Measurements from ENCODE around the gene TNFSF8.

Gene TNFSF8

GRCh38 chr9:114930056-114930812 lies at the start of gene TNFSF8:
TSS of gene TNFSF8 (minus strand) at chr9:114930591. CDS start at chr9:114930303, 288 bp downstream.
- peak; percentile 61 for DNase-seq (ENCODE audit: low read depth)

GRCh38 chr9:114973216-114973615 lies 42.8 kb upstream of the TNFSF8 start:
- no peak for DNase-seq (ENCODE audit: low read depth)

GRCh38 chr9:114972510-114973136 lies 42.2 kb upstream of the TNFSF8 start:
- DNase-seq (ENCODE audit: low read depth): no peak

GRCh38 chr9:114969269-114969668 lies 38.9 kb upstream of the TNFSF8 start:
- DNase-seq (ENCODE audit: low read depth): no peak

- DNase-seq (ENCODE audit: low read depth): no peak
Observed at GRCh38 chr9:114968671-114969070, 38.3 kb upstream of the TNFSF8 start.

GRCh38 chr9:114965564-114965963 lies 35.2 kb upstream of the TNFSF8 start:
- DNase-seq (ENCODE audit: low read depth): no peak

GRCh38 chr9:114962809-114963208 lies 32.4 kb upstream of the TNFSF8 start:
- DNase-seq (ENCODE audit: low read depth): no peak

- no peak for DNase-seq (ENCODE audit: low read depth)
Observed at GRCh38 chr9:114960276-114960675, 29.9 kb upstream of the TNFSF8 start.

- DNase-seq (ENCODE audit: low read depth): no peak
Observed at GRCh38 chr9:114958844-114959235, 28.4 kb upstream of the TNFSF8 start.

GRCh38 chr9:114958021-114958843 lies 27.8 kb upstream of the TNFSF8 start:
- peak; percentile 45 for DNase-seq (ENCODE audit: low read depth)

GRCh38 chr9:114957558-114957957 lies 27.2 kb upstream of the TNFSF8 start:
- DNase-seq (ENCODE audit: low read depth): no peak

GRCh38 chr9:114954956-114955582 lies 24.7 kb upstream of the TNFSF8 start:
- DNase-seq (ENCODE audit: low read depth): no peak

GRCh38 chr9:114953959-114954358 lies 23.6 kb upstream of the TNFSF8 start:
- DNase-seq (ENCODE audit: low read depth): no peak

- no peak for DNase-seq (ENCODE audit: low read depth)
Observed at GRCh38 chr9:114953046-114953445, 22.7 kb upstream of the TNFSF8 start.

- no peak for DNase-seq (ENCODE audit: low read depth)
Observed at GRCh38 chr9:114950761-114951160, 20.4 kb upstream of the TNFSF8 start.

- no peak for DNase-seq (ENCODE audit: low read depth)
Observed at GRCh38 chr9:114947058-114947457, 16.7 kb upstream of the TNFSF8 start.

- no peak for DNase-seq (ENCODE audit: low read depth)
Observed at GRCh38 chr9:114945616-114946412, 15.4 kb upstream of the TNFSF8 start.

GRCh38 chr9:114941376-114941775 lies 11.0 kb upstream of the TNFSF8 start:
- no peak for DNase-seq (ENCODE audit: low read depth)

- DNase-seq (ENCODE audit: low read depth): no peak
Observed at GRCh38 chr9:114938687-114939575, 8.5 kb upstream of the TNFSF8 start.

- DNase-seq (ENCODE audit: low read depth): no peak
Observed at GRCh38 chr9:114937516-114937915, 7.1 kb upstream of the TNFSF8 start.

All from activated T-cell treated with anti-CD3 and anti-CD28 coated beads for 24 hours (primary cell).